ENCODE results near the gene VSIG10L2.

VSIG10L2 gene

DNA sequence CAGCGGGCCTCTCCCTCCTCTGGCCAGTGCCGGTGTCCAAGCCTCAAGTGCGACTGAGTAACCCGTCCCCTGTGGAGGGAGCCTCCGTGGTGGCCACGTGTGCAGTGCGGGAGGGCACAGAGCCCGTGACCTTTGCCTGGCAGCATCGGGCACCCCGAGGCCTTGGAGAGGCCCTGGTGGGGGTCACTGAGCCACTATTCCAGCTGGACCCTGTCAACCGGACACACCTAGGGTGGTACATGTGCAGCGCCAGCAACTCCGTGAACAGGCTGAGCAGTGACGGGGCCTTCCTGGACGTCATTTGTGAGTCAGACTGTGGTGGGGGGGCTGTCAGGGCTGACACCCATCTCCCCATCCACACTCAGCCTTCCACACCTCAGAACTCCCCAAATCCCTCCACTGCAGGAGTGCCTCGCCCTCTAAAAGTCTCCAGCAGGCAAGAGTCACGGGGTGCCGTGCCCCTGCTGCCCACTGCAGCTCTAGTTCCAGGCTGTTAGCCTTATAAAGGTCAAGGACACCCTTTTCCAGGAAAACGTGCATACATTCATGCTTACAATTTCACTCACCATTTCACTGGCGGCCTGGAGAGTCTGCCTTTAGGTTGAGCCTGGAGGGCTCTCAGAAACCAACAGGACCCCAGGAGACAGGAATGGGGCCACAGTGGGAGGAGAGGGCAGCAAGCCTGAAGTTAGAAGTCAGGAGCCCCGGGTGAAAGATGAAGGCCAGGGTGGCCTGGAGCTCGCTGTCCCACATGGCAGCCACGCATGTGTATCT, 2.6 kb downstream of the VSIG10L2 start:
- no peak for FAIRE-seq

- FAIRE-seq: no peak
Measured at GRCh38 chr11:125949271-125950177, 3.7 kb downstream of the VSIG10L2 start.

DNA sequence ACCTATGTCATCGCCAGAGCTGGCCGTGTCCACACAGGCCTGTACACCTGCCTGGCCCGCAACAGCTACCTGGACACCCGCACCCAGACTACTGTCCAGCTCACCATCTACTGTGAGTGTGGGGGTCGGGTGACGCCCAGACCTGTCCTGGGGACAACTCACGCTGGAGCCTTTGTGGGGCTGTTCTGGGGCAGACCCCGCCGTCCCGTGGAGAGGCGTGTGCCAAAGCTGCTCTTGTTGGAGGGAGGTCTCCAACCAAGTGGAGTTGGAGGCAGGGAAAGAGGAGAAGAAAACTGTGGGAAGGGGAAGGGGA, 4.3 kb downstream of the VSIG10L2 start:
- no peak for FAIRE-seq

GRCh38 chr11:125950696-125951651, 5.1 kb downstream of the VSIG10L2 start:
- FAIRE-seq: no peak

DNA sequence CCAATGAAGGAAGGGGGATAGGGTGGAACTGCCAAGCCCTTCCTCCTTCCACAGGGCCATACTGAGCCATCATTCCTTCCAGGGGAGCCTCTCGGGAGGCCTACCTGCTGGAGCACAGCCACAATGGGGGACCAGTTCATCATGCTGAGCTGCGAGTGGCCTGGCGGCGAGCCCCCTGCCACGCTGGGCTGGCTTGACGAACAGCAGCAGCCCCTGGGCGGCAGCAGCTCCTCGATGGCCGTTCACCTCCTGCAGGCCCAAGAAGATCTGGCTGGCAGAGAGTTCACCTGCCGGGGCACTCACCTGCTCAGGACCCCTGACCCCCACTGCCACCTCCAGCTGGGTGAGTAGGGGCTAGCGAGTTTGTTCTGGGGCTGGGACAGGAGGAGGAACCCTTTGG, 5.9 kb downstream of the VSIG10L2 start:
- FAIRE-seq: no peak

DNA sequence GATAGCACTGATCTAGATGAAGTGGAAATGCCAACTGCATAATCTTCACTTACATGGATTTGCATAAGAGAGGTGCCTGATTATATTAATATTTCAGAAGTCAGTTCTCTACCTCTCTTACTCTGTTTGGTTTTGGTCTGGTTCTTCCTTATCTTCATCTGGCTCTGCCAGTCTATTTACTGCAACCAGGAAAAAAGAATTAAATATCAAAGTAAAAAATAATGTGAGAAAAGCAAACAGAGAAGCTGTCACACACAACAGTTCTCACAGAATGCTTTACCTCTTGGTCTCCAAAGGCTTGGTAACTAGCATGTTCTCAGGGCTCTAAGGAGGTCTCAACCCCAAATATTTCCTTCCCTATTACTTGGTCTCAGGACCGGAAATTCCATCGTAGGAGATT, 6.7 kb downstream of the VSIG10L2 start:
- no peak for FAIRE-seq

GRCh38 chr11:125952973-125953372, 7.1 kb downstream of the VSIG10L2 start:
- FAIRE-seq: no peak

- no peak for FAIRE-seq
Measured at GRCh38 chr11:125953401-125953935, 7.6 kb downstream of the VSIG10L2 start.

GRCh38 chr11:125954123-125954944, 8.5 kb downstream of the VSIG10L2 start:
- no peak for FAIRE-seq

DNA sequence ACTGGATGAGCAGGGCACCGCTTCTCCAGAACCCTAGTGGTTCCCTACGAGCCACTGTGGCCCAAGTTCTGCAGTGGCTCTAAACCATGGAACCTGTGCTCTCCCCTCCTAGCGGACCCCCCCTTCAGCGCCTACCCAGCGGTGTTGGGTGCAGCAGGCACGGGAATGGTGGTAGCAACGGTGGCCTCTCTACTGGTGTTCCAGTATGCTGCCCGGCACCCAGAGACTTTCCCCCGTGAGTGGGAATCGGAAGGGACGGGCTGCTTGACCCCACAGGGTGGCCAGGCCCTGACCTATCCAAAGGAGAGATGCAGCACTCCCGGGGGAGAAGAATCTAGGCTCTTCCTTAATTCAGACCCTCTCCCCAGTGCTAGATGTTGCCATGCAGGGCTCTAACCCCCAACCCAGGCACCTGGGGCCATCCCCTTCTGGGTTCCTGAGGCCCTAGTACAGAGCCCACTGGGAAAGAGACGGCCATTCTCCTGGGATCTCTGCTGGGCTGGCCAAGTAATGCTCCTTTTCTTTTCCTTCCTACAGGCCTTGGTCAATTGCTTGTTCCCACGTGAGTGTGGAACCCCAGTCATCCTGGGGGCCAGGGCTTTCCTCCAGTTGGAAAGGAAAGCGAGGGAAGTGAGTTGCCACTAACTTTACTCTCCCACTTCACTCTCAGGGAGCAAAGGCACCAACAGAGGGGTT, 9.2 kb downstream of the VSIG10L2 start:
- FAIRE-seq: no peak

DNA sequence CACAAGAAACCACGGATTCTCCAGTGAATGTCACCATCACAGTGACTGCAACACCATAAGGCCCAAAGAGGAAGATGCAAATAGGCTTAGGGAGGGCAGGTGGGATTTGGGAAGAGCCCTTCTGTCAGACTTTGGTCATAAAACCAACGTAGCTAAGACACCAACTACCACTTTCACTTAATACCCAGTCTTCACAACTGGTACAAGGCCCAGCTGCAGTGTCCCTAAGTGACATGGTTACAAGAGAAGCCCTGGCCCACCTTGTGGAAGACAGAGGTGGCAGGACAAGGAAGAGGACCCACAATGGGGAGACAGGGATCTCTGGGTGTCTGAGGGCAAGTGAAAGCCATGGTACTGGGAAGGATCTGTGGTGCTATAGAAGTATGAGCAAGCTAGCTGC, 10.0 kb downstream of the VSIG10L2 start:
- FAIRE-seq: no peak

- no peak for FAIRE-seq
Measured at GRCh38 chr11:125956391-125957134, 10.7 kb downstream of the VSIG10L2 start.

DNA sequence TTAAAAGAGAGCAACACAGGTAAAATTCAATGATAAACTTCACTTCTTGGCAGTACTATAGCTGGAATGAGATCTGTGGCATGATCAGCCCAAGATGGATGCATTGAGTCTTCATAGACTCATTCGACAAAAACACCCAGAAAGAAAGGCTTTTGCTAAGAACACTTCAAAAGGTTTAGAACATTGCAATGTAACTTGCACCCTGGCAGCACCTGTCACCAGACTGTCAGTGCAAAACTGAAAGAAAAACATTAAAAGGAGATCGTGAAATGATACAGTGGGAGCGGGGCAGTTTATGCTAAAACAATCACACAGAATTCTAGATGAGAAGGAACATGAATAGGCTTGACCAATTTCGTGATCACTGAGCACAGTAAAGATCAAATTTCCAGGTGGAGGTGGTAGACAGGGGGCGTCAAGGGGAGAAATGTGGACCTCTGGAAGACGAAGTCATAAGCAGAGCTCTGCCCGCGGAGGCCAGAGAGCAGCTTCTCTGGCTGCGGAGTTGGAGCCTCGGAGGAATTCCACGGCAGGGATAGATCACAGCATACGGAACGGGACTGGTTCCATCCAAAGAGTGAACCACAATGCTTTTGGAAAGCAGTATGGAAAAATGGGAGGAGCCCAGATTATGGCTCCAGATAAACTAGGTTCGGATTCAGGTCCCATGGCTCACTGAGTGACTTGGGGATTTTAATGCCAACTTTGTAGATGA, 11.9 kb downstream of the VSIG10L2 start:
- FAIRE-seq: no peak

- FAIRE-seq: no peak
Measured at GRCh38 chr11:125958872-125959400, 13.1 kb downstream of the VSIG10L2 start.

DNA sequence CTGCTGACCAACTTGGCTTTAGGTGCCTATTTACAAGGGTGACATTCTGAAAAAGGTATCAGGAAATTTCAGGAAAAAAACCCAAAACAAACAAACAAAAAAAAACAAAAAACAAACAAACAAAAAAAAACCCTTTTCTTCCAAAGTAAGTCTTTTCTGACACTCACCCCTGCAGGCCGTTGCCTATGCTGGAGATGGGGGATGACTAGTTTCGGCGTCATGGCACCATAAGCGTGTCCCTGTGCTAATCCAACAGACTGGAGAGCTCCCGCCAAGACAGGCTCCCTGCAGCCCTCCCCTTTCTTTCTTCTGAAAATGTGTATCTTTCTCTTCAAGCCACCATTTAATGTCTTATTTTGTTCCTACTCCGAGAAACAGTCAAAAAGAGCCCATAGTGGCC, 13.7 kb downstream of the VSIG10L2 start:
- no peak for FAIRE-seq

GRCh38 chr11:125959931-125960330, 14.1 kb downstream of the VSIG10L2 start:
- no peak for FAIRE-seq

GRCh38 chr11:125960771-125961170, 14.9 kb downstream of the VSIG10L2 start:
- FAIRE-seq: no peak

GRCh38 chr11:125967515-125967914, 21.7 kb downstream of the VSIG10L2 start:
- no peak for FAIRE-seq

- no peak for FAIRE-seq
Measured at GRCh38 chr11:125968354-125968753, 22.5 kb downstream of the VSIG10L2 start.
